ENCODE results near the gene LCE1E.

Gene LCE1E

DNA sequence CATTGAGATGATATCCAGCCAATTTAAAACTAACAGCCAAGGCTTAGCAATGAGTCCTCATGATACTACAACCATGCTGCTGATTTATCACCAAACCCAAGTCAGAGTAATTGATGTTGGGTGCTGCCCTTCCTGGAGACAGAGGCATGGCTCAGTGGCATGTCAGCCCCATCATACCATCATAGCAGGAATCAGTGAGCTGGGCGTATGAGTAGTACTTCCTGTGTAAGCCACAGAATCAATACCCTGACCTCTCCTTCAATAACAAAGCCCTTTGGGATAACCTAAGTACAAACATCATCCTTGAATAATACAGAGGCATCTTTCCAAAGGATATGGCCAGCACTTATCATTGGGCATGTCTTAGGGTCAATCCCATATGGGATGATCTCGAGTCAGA lies 3.0 kb upstream of the LCE1E start:
- no peak for DNase-seq

DNA sequence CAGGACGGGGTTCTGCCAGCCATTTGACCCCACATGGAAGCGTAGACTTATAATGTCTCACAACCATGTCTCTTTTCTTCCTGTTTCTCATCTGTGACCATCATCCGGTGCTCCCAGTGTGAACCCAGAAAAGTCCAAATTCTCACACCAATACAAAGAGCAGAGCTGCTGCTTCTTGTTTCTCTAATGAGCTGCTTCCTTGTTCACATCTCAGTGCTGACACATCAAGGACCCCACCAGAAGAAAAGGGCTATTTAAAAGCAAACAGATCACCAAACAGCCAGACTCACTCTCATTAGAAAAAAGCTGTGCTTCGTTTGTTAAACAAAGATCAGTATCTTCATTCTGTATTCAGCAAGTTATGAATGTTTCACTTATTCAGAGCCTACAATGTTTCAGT lies 9.6 kb downstream of the LCE1E start:
- DNase-seq: no peak

DNA sequence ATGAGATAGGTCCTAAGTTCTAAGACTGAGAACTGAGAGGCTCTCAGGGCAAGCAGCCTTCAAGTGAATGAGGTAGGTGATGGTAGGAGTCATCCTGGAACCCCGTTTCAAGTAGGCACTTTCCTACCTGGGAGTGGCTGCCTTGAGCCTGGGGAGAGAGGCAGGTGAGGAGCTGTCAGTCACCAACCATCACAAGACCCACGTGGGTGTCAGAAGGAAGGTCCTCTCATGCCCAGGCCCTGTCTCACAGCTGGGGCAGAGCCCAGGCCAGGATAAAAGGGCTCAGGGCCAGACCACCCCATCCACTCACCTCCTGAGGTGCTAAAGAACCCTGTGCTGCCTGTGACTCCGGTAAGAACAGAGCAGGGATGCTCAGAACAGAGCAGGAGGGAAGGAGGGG lies 10.4 kb downstream of the LCE1E start, which contains the start of gene LCE1D:
Gene LCE1D, plus strand, starts transcription at position 301 of the 400 bp plus-strand sequence. CDS start 1,074 bp downstream, outside the sequence.
- no peak for DNase-seq

DNA sequence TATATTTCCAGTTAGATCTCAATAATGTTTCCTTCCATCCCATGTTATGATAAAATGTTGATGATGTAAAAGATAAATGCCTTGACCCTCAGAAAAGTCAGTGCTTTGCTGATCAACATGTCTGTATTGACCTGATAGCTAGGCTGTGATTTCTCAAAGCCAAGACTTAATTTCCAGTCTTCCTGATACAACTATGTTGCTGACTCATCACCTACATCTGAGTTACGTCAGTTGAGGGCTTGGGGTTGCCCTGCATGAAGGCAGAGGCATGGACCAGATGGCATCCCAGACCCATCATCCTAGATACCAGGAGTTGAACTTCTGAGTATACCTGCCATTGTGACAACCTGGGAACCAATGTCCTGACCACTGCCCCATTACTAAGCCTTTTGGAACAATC lies 15.3 kb downstream of the LCE1E start:
- DNase-seq: no peak

DNA sequence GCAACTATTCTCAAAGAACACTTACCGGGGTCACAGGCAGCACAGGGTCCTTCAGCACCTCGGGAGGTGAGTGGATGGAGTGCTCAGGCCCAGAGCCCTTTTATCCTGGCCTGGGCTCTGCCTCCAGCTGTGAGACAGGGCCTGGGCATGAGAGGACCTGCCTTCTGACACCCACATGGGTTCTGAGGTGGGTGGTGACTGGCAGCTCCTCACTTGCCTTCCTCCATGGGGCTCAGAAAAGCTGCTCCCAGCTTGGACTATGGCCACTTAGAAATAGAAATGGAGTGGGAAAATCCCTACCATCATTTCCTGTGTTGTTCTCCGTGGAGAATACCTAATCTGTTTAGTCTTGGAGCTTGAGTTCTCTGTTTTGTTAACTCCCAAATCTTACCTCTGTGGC lies 20.5 kb downstream of the LCE1E start, which contains the start of gene LCE1C:
Gene LCE1C, minus strand, starts transcription at position 76 of the 400 bp plus-strand sequence. CDS start 1,173 bp downstream, outside the sequence.
- DNase-seq: no peak

DNA sequence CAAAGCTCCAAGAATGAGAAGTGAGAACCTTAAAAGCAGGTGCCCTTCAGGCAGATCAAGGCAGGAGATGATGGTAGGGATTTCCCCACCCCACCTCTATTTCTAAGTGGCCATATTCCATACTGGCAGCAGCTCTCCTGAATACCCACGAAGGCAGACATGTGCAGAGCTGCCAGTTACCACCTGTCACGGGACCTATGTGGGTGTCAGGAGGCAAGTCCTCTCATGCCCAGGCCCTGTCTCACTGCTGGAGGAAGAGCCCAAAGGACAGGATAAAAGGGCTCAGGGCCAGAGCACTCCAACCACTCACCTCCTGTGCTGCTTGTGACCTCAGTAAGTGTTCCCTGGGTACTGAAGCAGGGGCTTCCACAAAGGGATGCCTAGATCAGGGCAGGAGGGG lies 25.0 kb downstream of the LCE1E start:
- no peak for DNase-seq

DNA sequence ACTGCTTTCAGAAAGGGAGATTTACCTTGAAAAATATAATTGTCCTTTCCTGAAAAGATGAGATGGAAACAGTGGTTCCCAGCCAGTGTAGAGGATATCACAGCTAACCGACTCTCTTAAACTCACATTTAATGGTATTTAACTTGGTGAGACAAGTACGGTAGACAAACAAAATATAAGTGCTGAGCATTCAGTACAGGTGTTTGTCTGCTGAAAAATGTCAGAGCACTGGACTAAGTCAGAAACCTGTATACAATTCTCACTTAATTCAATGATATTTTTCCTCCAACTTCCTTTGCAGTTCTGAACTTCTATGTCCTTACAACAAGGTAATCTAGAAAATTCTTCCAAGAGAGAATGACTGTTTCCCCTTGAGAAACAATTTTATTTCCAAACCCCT lies 25.6 kb downstream of the LCE1E start, which contains the start of gene LCE1B:
Gene LCE1B, plus strand, starts transcription at position 301 of the 400 bp plus-strand sequence. CDS start 476 bp downstream, outside the sequence.
- no peak for DNase-seq

DNA sequence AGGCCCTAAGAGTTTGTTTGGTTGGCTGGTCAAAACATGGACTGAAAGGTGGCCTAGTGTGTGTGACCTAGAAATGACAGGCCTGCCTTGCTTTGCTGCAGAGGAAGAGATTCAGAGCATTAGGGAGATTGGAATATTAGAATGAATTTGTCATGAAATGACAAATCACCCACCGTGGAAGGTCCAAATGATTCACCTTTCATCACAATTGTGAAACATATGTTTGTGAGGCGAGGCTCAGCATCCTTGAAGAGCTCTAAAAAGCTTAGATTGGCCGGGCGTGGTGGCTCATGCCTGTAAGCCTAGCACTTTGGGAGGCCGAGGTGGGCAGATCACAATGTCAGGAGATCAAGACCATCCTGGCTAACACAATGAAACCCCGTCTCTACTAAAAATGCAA lies 31.3 kb downstream of the LCE1E start:
- DNase-seq: no peak

DNA sequence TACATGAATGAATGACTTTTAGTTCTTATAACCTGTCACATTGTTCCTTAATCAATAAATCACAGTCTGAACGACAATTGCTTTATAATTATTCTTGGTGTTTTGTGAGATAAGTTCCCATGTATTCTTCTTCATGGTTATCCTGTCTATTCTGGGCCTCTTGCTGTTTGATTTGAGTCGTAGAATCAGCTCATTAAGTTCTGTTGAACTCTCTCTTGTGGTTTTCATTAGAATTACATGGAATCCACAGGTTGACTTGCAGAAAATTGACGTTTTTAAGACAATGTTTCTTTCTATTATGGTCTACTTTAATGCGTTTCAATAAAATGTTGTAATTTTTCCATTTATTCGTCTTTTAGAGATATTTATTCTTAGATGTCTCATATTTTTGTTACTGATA lies 37.2 kb downstream of the LCE1E start:
- no peak for DNase-seq

DNA sequence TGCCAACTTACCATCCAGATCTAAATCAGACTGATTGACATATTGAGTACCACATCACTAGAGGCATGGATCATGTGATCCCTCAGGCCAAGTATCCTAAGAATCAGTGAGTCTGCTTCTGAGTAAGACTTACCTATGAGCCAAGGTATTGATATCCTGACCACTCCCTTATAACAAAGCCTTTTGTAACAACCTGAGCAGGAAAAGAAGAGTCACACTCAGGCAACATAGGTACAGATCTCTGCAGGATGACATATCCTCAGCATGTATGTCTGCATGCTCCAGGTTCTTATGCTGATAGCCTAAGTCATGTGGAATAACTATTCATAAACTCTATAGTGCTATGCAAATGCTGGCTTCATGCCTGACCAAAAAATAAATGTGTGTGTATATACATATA lies 38.9 kb downstream of the LCE1E start:
- DNase-seq: no peak

DNA sequence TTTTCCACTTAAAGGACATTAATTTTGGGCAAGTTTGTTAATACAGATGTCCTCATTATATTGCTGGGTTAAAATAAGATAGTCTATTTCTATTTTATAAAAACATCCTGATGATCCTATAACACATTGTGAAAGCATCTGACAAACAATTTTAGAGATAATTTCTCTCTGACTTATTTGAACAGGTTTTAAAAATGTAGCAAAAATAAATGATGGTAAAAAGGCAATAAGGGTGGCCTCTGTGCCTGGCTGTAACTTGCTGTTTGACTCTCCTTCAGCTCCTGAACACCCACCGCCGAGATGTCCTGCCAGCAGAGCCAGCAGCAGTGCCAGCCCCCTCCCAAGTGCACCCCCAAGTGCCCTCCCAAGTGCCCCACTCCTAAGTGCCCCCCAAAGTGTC lies 41.1 kb downstream of the LCE1E start, which contains the start of gene LCE1A:
Gene LCE1A, plus strand, starts transcription at position 301 of the 400 bp plus-strand sequence. Its CDS starts 0 bp downstream, at position 301.
- DNase-seq: no peak

DNA sequence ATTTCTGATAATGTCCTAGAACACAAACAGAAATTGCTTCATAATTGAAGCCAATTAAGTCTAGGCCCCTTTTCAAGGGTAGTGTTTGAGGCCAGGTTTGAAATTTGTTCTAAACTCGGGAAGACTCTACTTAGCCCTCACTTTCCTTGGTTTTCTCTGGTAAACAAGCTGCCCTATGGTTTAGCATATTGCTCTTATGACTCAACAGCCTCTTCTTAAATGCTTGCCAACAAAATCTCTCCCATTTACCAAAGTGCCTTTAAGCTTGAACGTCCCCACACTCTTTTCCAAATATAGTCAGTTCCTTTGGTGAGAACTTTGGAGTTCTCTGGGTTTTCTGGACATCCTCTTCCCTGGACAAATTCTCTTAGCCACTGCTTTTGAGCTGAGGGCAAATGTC lies 50.8 kb downstream of the LCE1E start:
- no peak for DNase-seq

All from CD4-positive, alpha-beta T cell treated with Interleukin-4 for 1 hour (primary cell).